Measurements from ENCODE around the gene MLANA.

Gene MLANA, protein sequence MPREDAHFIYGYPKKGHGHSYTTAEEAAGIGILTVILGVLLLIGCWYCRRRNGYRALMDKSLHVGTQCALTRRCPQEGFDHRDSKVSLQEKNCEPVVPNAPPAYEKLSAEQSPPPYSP

GRCh38 chr9:5890641-5891040, at the start of gene MLANA:
Gene MLANA (plus strand): TSS chr9:5890889. CDS start chr9:5892475, 1,586 bp downstream.
- DNase-seq: no peak

DNA sequence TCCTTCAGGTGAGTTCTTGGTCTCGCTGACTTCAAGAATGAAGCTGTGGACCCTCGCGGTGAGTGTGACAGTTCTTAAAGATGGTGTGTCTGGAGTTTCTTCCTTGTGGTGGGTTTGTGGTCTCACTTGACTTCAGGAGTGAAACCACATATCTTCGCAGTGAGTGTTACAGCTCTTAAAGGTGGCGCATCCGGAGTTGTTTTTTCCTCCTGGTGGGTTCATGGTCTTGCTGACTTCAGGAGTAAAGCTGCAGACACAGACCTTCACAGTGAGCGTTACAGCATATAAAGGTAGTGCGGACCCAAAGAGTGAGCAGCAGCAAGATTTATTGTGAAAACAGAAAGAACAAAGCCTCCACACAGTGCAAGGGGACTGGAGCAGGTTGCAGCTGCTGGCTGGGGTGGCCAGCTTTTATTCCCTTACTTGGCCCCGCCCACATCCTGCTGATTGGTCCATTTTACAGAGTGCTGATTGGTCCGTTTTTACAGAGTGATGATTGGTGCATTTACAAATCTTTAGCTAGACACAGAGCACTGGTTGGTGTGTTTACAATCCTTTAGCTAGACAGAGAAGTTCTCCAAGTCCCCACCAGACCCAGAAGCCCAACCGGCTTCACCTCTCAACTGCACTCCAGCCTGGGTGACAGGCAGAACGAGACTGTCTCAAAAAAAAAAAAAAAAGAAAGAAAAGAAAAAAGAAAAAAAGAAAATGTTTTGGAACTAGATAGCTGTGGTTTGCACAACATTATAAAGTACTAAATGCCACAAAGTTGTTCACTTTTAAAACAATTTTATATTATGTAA, 48.7 kb upstream of the MLANA start:
- no peak for DNase-seq

GRCh38 chr9:5842929-5843793, 47.5 kb upstream of the MLANA start:
- no peak for DNase-seq

DNA sequence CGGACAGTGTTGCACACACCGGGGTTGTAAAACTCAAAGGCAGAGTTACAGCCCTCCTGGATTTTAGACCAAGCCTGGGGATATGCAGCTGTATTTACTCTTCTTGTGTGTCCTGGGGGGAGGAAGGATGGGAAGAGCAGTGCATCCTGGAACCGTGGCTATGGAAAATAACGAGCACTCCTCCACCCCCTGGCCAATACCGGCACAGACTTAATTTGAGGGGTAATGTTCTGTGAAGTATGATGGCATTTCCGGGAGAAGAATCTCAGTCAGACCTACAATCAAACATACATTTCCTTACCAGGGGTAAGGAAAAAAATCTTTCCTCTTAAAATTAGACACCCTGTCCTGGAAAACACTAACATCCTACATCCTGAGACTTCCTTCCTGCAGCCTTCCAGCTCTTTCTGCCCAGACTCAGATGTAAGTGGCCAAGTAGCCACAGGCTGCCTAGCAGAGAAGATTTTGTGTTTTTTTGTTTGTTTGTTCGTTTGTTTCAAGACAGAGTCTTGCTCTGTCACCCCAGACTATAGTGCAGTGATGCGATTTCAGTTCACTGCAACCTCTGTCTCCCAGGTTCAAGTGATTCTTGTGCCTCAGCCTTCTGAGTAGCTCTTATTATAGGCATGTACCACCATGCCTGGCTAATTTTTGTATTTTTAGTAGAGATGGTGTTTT, 46.8 kb upstream of the MLANA start:
- peak; percentile 75 for DNase-seq

DNA sequence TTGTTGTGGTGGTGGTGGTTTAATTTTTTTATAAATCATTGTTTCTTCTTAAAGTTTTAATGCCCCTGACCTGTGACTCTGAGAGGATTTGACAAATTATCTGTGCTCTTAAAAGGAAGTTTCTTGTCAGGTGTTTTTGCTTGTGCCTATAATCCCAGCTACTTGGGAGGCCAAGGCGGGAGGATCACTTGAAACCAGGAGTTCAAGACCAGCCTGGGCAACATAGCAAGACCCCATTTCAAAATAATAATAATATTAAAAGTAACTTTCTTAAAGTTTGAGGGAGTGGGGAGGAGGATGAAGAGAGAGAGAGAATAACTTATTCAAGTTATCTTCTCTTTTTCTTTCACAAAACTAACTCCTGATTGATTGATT, 45.5 kb upstream of the MLANA start:
- no peak for DNase-seq

DNA sequence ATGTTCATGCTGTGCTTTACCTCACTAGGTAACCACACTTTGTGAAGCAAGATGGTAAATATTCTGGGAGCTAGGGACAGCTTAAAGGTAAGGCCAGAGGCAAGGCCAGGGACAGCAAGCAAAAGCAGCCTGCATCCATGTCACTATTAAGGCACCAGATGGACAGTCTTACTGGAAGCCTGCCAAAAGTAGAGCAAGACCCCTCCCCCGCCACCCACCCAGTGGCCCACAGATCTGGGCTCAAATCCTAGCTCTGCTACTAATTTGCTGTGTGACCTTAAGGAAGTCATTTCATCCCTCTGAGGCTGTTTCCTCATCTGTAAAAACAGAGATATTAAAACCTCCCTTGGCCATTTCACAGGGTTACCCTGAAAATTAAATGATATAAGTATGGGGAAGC, 44.6 kb upstream of the MLANA start:
- no peak for DNase-seq

GRCh38 chr9:5846501-5846921, 44.2 kb upstream of the MLANA start:
- no peak for DNase-seq

GRCh38 chr9:5848372-5848882, 42.3 kb upstream of the MLANA start:
- DNase-seq: no peak

DNA sequence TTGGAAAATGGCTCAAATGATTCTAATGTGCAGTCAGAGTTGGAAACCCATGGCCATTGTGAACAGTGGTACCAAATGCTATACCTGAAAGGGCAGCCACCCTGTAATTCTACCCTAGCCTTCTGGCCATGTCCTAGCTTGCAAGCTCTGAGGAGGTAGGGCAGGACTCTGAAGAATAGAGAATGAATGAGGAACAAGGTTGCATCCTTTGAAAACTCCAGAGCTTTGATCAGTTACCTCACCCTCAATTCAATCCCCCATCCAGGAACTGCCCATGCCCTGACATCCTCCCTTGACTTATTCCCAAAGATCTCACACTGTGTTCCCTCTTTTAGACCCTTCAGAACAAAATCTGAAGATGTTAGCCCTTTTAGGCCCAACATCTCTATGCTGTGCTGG, 40.0 kb upstream of the MLANA start:
- DNase-seq: no peak

GRCh38 chr9:5851445-5851844, 39.2 kb upstream of the MLANA start:
- no peak for DNase-seq

GRCh38 chr9:5852987-5853386, 37.7 kb upstream of the MLANA start:
- no peak for DNase-seq

- no peak for DNase-seq
These were observed 37.1 kb upstream of the MLANA start for GRCh38 chr9:5853617-5854016.

- DNase-seq: no peak
These were observed 36.5 kb upstream of the MLANA start for GRCh38 chr9:5854063-5854790.

DNA sequence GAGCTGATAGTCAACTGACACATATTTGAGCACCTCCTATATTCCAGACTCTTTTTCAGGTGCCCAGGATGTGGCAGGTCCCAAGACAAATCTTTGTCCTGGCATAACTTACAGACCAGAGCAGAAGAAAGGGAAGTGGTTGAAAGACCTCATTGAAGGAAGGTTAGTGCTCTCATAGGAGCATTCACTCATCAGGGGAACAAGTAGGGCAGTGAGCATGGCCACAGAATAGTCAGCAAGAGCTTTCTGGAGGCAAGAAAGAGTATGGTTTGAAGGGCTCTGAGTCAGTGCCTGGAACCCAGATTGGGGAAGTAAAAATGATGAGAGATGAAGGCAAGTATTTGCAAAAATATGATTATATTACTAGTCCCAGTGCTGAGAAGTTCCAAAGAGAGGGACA, 32.8 kb upstream of the MLANA start:
- no peak for DNase-seq

DNA sequence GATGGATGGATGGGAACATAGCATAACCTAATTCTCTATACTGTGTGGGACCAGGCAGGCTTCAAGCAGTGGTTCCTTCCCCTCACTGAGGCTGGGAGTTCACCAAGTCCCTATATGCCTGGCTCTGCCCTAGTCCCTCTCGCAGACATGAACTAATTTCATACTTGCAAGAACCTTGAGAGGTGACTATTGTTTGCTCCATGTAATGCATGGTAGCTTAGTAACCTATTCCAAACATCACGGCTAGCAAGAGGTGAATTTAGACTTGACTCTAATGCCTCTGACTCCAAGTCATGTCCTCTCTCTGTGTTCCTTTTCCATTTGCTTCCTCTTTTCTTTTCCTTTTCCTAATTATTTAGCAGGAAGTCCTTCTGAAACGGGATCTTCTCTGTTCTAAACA, 31.9 kb upstream of the MLANA start:
- DNase-seq: no peak

DNA sequence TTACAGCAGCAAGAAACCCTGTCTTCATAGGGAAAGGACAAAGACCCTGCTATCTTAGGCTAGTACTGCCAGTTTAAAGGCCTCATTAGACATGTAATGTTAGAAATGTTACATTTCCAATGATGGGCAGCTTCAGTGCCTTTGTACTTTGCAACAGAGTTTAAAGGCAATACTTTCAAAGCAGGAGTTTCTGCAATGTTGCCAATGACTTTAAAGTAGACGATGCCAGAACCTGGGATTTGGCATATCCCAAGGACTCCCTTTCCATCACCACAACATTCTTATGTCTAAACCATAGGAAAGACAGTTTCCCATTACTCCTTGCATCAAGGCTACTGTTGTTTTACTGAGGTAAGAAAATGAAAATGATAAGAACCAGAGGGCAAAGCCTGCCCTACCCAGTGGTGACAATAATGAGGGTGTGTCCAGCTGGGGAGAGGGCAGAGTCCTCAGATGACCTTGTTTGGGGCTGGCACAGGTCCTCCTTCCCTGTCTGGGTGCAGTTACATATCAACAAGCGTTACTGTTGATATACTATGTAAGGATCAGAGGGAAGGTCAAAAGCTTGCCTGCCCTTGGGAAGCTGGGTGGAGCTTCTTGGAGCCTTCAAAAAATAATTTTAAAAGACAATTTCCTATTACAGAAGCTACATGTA, 27.5 kb upstream of the MLANA start:
- no peak for DNase-seq

GRCh38 chr9:5864446-5864845, 26.2 kb upstream of the MLANA start:
- no peak for DNase-seq

- no peak for DNase-seq
These were observed 24.4 kb upstream of the MLANA start for GRCh38 chr9:5866272-5866671.

- no peak for DNase-seq
These were observed 24.0 kb upstream of the MLANA start for GRCh38 chr9:5866685-5867084.

DNA sequence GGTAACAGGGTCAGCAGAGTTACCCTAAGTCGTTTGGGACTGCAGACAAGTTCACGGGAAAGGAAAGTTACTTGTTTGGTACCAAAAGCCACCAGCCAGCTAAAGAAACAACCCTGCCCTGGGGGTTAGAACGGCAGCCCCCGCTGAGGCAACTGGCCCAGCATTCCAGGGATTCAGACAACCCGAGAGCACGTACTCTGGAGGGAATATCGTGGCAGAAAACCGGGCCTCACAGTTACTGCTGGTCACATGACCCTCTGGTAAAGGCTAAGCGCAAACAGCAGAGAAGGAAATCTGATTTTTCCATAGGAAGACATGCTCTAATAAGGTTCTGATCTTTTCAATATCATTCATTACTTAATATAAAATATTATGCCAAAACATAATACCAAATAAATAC, 22.5 kb upstream of the MLANA start:
- no peak for DNase-seq

- no peak for DNase-seq
These were observed 21.2 kb upstream of the MLANA start for GRCh38 chr9:5869315-5870019.

All from COR-L47 (cell line).